ENCODE data around the gene PAIP2B.

Gene PAIP2B

DNA sequence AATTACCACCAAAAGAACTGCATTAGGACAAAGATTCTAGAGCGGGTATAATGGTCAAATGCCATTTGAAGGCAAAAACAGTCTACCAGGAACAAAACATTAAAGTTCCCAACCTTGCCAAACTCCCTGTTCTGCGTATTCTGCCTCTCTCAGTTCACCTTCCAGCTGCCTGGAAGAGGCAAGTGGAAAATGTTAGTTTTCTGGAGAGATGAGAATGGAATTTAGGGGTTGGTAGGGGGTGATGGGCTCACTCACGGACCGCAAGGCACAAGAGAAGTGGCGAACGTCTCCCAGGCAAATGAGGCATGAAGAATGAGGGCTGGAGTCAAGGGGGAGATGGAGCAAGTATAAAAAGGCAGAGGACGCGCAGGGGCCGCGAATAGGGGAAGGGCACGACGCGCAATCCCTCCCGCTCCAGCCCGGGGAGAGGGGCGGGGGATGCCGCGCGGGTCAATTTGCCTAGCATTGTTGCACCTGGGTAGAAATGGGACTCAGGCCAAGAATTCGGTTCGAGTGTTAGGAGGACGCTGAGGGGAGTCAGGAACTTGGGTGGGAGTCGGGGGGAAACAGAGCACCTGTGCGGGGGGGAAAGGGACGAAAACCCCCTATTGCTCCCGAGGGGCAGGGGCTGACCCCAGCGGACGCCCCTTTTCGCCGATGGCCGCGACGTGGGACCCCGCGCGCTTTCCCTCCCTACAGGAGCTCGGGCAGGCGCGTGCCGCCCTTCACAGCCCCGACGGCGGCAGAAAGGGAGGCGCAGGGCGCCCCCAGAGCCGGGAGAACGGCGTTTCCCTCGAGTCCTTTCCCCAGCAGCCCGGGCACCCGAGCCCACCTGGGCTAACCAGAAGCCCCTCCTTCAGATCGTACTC is 573 bp downstream of the PAIP2B start (continued):
- TF ChIP-seq, protein P1, sequence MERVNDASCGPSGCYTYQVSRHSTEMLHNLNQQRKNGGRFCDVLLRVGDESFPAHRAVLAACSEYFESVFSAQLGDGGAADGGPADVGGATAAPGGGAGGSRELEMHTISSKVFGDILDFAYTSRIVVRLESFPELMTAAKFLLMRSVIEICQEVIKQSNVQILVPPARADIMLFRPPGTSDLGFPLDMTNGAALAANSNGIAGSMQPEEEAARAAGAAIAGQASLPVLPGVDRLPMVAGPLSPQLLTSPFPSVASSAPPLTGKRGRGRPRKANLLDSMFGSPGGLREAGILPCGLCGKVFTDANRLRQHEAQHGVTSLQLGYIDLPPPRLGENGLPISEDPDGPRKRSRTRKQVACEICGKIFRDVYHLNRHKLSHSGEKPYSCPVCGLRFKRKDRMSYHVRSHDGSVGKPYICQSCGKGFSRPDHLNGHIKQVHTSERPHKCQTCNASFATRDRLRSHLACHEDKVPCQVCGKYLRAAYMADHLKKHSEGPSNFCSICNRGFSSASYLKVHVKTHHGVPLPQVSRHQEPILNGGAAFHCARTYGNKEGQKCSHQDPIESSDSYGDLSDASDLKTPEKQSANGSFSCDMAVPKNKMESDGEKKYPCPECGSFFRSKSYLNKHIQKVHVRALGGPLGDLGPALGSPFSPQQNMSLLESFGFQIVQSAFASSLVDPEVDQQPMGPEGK (tag by site-specific recombination; IDR thresholded peaks at IDR 0.05), result peak; percentile 75
- TF ChIP-seq GFI1B (tag by site-specific recombination; IDR thresholded peaks at IDR 0.05) (no peak), PRDM1 (tag by site-specific recombination; IDR thresholded peaks at IDR 0.05) (peak; percentile 53; the same call in 1 of the 2 replicates), ZNF121 (tag by site-specific recombination; IDR thresholded peaks at IDR 0.05) (no peak), ZFP69B (tag by site-specific recombination; IDR thresholded peaks at IDR 0.05) (no peak), GLIS2 (tag by site-specific recombination; IDR thresholded peaks at IDR 0.05) (peak; percentile 78), REPIN1 (tag by site-specific recombination; IDR thresholded peaks at IDR 0.05; ENCODE audit: low read depth) (no peak), KLF16 (tag by site-specific recombination; IDR thresholded peaks at IDR 0.05) (peak; percentile 78; the same call in 1 of the 2 replicates), ZBTB10 (tag by site-specific recombination; IDR thresholded peaks at IDR 0.05) (peak; percentile 84), ZNF433 (tag by site-specific recombination; IDR thresholded peaks at IDR 0.05; ENCODE audit: low read depth) (no peak), ZNF792 (tag by site-specific recombination; IDR thresholded peaks at IDR 0.05) (no peak), BCL11B (tag by site-specific recombination; IDR thresholded peaks at IDR 0.05; ENCODE audit: low read depth) (no peak), ZNF311 (tag by site-specific recombination; IDR thresholded peaks at IDR 0.05; ENCODE audit: borderline replicate concordance) (no peak), OSR2 (tag by site-specific recombination; IDR thresholded peaks at IDR 0.05) (no peak), ZNF366 (tag by site-specific recombination; conservative IDR thresholded peaks at IDR 0.05) (peak; percentile 38; the same call in 1 of the 2 replicates), ZNF501 (tag by site-specific recombination; IDR thresholded peaks at IDR 0.05) (no peak), ZNF174 (tag by site-specific recombination; IDR thresholded peaks at IDR 0.05) (no peak), ZSCAN23 (tag by site-specific recombination; IDR thresholded peaks at IDR 0.05) (no peak), ZNF19 (tag by site-specific recombination; IDR thresholded peaks at IDR 0.05; ENCODE audit: low read depth) (no peak), ZNF555 (tag by site-specific recombination; conservative IDR thresholded peaks at IDR 0.05) (no peak), ZFP37 (tag by site-specific recombination; IDR thresholded peaks at IDR 0.05) (peak; percentile 59; the same call in 1 of the 2 replicates)
- TF ChIP-seq, protein P2, sequence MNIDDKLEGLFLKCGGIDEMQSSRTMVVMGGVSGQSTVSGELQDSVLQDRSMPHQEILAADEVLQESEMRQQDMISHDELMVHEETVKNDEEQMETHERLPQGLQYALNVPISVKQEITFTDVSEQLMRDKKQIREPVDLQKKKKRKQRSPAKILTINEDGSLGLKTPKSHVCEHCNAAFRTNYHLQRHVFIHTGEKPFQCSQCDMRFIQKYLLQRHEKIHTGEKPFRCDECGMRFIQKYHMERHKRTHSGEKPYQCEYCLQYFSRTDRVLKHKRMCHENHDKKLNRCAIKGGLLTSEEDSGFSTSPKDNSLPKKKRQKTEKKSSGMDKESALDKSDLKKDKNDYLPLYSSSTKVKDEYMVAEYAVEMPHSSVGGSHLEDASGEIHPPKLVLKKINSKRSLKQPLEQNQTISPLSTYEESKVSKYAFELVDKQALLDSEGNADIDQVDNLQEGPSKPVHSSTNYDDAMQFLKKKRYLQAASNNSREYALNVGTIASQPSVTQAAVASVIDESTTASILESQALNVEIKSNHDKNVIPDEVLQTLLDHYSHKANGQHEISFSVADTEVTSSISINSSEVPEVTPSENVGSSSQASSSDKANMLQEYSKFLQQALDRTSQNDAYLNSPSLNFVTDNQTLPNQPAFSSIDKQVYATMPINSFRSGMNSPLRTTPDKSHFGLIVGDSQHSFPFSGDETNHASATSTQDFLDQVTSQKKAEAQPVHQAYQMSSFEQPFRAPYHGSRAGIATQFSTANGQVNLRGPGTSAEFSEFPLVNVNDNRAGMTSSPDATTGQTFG (tag by site-specific recombination; IDR thresholded peaks at IDR 0.05; ENCODE audit: borderline replicate concordance), result no peak
- TF ChIP-seq, protein P3, sequence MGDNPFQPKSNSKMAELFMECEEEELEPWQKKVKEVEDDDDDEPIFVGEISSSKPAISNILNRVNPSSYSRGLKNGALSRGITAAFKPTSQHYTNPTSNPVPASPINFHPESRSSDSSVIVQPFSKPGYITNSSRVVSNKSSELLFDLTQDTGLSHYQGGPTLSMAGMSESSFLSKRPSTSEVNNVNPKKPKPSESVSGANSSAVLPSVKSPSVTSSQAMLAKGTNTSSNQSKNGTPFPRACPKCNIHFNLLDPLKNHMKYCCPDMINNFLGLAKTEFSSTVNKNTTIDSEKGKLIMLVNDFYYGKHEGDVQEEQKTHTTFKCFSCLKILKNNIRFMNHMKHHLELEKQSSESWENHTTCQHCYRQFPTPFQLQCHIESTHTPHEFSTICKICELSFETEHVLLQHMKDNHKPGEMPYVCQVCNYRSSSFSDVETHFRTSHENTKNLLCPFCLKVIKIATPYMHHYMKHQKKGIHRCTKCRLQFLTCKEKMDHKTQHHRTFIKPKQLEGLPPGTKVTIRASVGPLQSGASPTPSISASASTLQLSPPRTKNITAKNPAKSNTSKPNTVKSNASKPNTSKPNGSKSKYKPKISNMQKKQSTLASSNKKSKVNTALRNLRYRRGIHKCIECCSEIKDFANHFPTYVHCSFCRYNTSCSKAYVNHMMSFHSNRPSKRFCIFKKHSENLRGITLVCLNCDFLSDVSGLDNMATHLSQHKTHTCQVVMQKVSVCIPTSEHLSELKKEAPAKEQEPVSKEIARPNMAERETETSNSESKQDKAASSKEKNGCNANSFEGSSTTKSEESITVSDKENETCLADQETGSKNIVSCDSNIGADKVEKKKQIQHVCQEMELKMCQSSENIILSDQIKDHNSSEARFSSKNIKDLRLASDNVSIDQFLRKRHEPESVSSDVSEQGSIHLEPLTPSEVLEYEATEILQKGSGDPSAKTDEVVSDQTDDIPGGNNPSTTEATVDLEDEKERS (tag by site-specific recombination; IDR thresholded peaks at IDR 0.05), result no peak
- TF ChIP-seq, protein P4, sequence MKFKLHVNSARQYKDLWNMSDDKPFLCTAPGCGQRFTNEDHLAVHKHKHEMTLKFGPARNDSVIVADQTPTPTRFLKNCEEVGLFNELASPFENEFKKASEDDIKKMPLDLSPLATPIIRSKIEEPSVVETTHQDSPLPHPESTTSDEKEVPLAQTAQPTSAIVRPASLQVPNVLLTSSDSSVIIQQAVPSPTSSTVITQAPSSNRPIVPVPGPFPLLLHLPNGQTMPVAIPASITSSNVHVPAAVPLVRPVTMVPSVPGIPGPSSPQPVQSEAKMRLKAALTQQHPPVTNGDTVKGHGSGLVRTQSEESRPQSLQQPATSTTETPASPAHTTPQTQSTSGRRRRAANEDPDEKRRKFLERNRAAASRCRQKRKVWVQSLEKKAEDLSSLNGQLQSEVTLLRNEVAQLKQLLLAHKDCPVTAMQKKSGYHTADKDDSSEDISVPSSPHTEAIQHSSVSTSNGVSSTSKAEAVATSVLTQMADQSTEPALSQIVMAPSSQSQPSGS (tag by site-specific recombination; IDR thresholded peaks at IDR 0.05; ENCODE audit: low read depth), result no peak

Data from HEK293 (cell line).